ENCODE results near the gene CYP2J2. TPM values are rescaled to one million over a fixed set of nuclear protein-coding genes. Genes with fewer than 3 reads are reported as not detected.
A peak's percentile ranks its signal among the peaks of the same experiment; 100 is the strongest.

Gene CYP2J2
- total and polyA plus RNA-seq, 2 donors (not counting 1 experiment from before 2014, with no cell fraction given), result 0.34 to 0.91 TPM

GRCh38 chr1:59948990-59949389 lies 22.4 kb upstream of the CYP2J2 start:
- Histone ChIP-seq H3K4me1 (ENCODE audit: control insufficient read depth in 2 of 2, insufficient read depth in 2 of 2, low read length in 2 of 2) (no peaks in the 10 kb centered on the region), H3K9ac (ENCODE audit: low read length) (no peak overlapping the region), H3K4me2 (replicated peaks; ENCODE audit: low read depth, low read length, poor library complexity, severe bottlenecking) (no peak overlapping the region), H3K27me3 (replicated peaks in 1 of 4; ENCODE audit: control extremely low read depth in 1 of 4, control insufficient read depth in 3 of 4, insufficient read depth in 4 of 4, low read length in 3 of 4) (peaks cover 0 to 5% (median 0%) of the 10 kb centered on the region in 4 experiments), H3K4me3 (ENCODE audit: control extremely low read depth in 1 of 5, extremely low read depth in 1 of 5, insufficient read depth in 1 of 5, low read depth in 2 of 5, low read length in 4 of 5) (no peak overlapping the region), H3K79me2 (ENCODE audit: control insufficient read depth, insufficient read depth, low read length) (no peaks in the 10 kb centered on the region), H2AFZ (ENCODE audit: insufficient read depth, low read depth, low read length, poor library complexity, severe bottlenecking) (no peak overlapping the region), H3K36me3 (replicated peaks in 1 of 2; ENCODE audit: control extremely low read depth in 1 of 2, control insufficient read depth in 1 of 2, extremely low read depth in 1 of 2, insufficient read depth in 2 of 2, low read length in 1 of 2) (no peaks in the 10 kb centered on the region), H3K27ac (ENCODE audit: low read length in 2 of 2) (no peak overlapping the region), H4K20me1 (ENCODE audit: control insufficient read depth, insufficient read depth, low read length, poor library complexity, severe bottlenecking) (no peaks in the 10 kb centered on the region), H3K9me3 (ENCODE audit: control extremely low read depth in 1 of 3, control insufficient read depth in 2 of 3, insufficient read depth in 1 of 3, low read length in 2 of 3) (no peaks in the 10 kb centered on the region)
- H3K27ac Mint-ChIP-seq, result no peak overlapping the region
- no peak for TF ChIP-seq CTCF (IDR thresholded peaks at IDR 0.05)
- TF ChIP-seq EZH2 (IDR thresholded peaks at IDR 0.05; ENCODE audit: borderline replicate concordance, insufficient read depth, low read depth, low read length, poor library complexity, severe bottlenecking), result no peak
- DNase-seq, result no peak
- POLR2A ChIA-PET, result no interaction called here
- no peak for ATAC-seq (ENCODE audit: low read depth)
- no peak overlapping the region for H3K4me3 Mint-ChIP-seq
- intact Hi-C loops (cut with micrococcal nuclease), result loop anchor here (5.0 kb wide), 2 partner anchors 252 to 1432 kb away; no protein-coding TSS in a partner anchor
- no peaks in the 10 kb centered on the region for H3K4me1 Mint-ChIP-seq
- H3K27me3 Mint-ChIP-seq, result peaks cover 3% of the 10 kb centered on the region
- no CpG with 5 or more reads among the region's 1 CpG for WGBS (ENCODE audit: insufficient coverage)
- no peaks in the 10 kb centered on the region for H3K9me3 Mint-ChIP-seq (ENCODE audit: insufficient read depth)
- CTCF ChIA-PET, result interaction anchor here (1.0 to 1.6 kb wide), 3 partner anchors 7 to 1434 kb away, joined by 3 to 7 read pairs (median 3); no protein-coding TSS in a partner anchor

GRCh38 chr1:59947047-59947938 lies 20.7 kb upstream of the CYP2J2 start:
- no peak overlapping the region for H3K27ac Mint-ChIP-seq
- H3K9ac ChIP-seq (ENCODE audit: low read length), result no peak overlapping the region
- H3K27me3 ChIP-seq (replicated peaks in 1 of 4; ENCODE audit: control extremely low read depth in 1 of 4, control insufficient read depth in 3 of 4, insufficient read depth in 4 of 4, low read length in 3 of 4), result peaks cover 0 to 5% (median 2%) of the 10 kb centered on the region in 4 experiments
- no peaks in the 10 kb centered on the region for H3K4me1 ChIP-seq (ENCODE audit: control insufficient read depth in 2 of 2, insufficient read depth in 2 of 2, low read length in 2 of 2)
- H4K20me1 ChIP-seq (ENCODE audit: control insufficient read depth, insufficient read depth, low read length, poor library complexity, severe bottlenecking), result no peaks in the 10 kb centered on the region
- no peaks in the 10 kb centered on the region for H3K79me2 ChIP-seq (ENCODE audit: control insufficient read depth, insufficient read depth, low read length)
- DNase-seq, result peak; percentile 61
- no peaks in the 10 kb centered on the region for H3K36me3 ChIP-seq (replicated peaks in 1 of 2; ENCODE audit: control extremely low read depth in 1 of 2, control insufficient read depth in 1 of 2, extremely low read depth in 1 of 2, insufficient read depth in 2 of 2, low read length in 1 of 2)
- no peaks in the 10 kb centered on the region for H3K9me3 Mint-ChIP-seq (ENCODE audit: insufficient read depth)
- no peak overlapping the region for H3K4me3 ChIP-seq (ENCODE audit: control extremely low read depth in 1 of 5, extremely low read depth in 1 of 5, insufficient read depth in 1 of 5, low read depth in 2 of 5, low read length in 4 of 5)
- peaks cover 10% of the 10 kb centered on the region for H3K27me3 Mint-ChIP-seq
- ChIA-PET POLR2A (no interaction called here), CTCF (interaction anchor here (0.5 to 1.9 kb wide), 24 partner anchors 10 to 1577 kb away, joined by 3 to 30 read pairs (median 4); no protein-coding TSS in a partner anchor)
- H2AFZ ChIP-seq (ENCODE audit: insufficient read depth, low read depth, low read length, poor library complexity, severe bottlenecking), result peak overlapping the region; percentile 2
- no peak for TF ChIP-seq EZH2 (IDR thresholded peaks at IDR 0.05; ENCODE audit: borderline replicate concordance, insufficient read depth, low read depth, low read length, poor library complexity, severe bottlenecking)
- TF ChIP-seq CTCF (IDR thresholded peaks at IDR 0.05), result peak; percentile 93
- no peaks in the 10 kb centered on the region for H3K9me3 ChIP-seq (ENCODE audit: control extremely low read depth in 1 of 3, control insufficient read depth in 2 of 3, insufficient read depth in 1 of 3, low read length in 2 of 3)
- H3K4me3 Mint-ChIP-seq, result no peak overlapping the region
- H3K4me2 ChIP-seq (replicated peaks; ENCODE audit: low read depth, low read length, poor library complexity, severe bottlenecking), result no peak overlapping the region
- 0% methylated on average over 3 of the region's 6 CpGs for WGBS (ENCODE audit: insufficient coverage)
- no peaks in the 10 kb centered on the region for H3K4me1 Mint-ChIP-seq
- intact Hi-C loops (cut with micrococcal nuclease), result loop anchor here (1.0 to 5.0 kb wide), 5 partner anchors 44 to 1430 kb away; no protein-coding TSS in a partner anchor
- H3K27ac ChIP-seq (ENCODE audit: low read length in 2 of 2), result no peak overlapping the region
- ATAC-seq (ENCODE audit: low read depth), result peak; percentile 75
